Panc1 (cell line): ENCODE measurements around the gene PTGES3. TPM values are rescaled to one million over a fixed set of nuclear protein-coding genes. Genes with fewer than 3 reads are reported as not detected.

ENCODE experiments used
- ATAC-seq: fragments of 200-7000 bp; cut with Tn5 transposase; 2 replicates; pipeline ENCODE4 v1.9.1; 2020; ENCODE audit warnings: mild to moderate bottlenecking, moderate library complexity
- BruUV-seq: library from RNA; stranded (reverse); fragments of 400-500 nt; replicated peaks from 2 replicates; lab custom pipeline; 2021; lab: Mats Ljungman, UMichigan
- CTCF ChIA-PET: fragments of 300-600 bp; sonication (Branson Sonifier 250); formaldehyde crosslinking; loops from one replicate; lab custom pipeline; 2022; ENCODE audit warnings: antibody characterized with exemption; lab: Charles Lee
- POLR2A ChIA-PET: fragments of 300-600 bp; sonication (Branson Sonifier 250); formaldehyde crosslinking; loops from one replicate; lab custom pipeline; 2022; ENCODE audit warnings: antibody characterized with exemption; lab: Charles Lee
- DNase-seq: peaks from one replicate; pipeline ENCODE4 v3.0.0-alpha.2; 2010; ENCODE audit warnings: low read depth, low spot score
- H3K27ac ChIP-seq: 2 replicates; pipeline ENCODE4 v1.5.1; 2011; ENCODE audit warnings: mild to moderate bottlenecking, low read length, inconsistent platforms
- H3K27me3 ChIP-seq: fragments of 200-500 bp; sonication (Bioruptor generic); 2 replicates; pipeline ENCODE4 v1.6.0; 2014; ENCODE audit warnings: low read length, inconsistent platforms; ENCODE audit not compliant: control insufficient read depth, insufficient read depth
- H3K36me3 ChIP-seq: fragments of 200-500 bp; sonication (Bioruptor generic); 2 replicates; pipeline ENCODE4 v1.5.1; 2014; ENCODE audit warnings: inconsistent platforms, mild to moderate bottlenecking, low read length, moderate library complexity; ENCODE audit not compliant: control insufficient read depth, insufficient read depth
- H3K4me1 ChIP-seq: 2 replicates; pipeline ENCODE4 v1.5.1; 2011; ENCODE audit warnings: inconsistent platforms, mild to moderate bottlenecking, low read length, moderate library complexity; ENCODE audit not compliant: control insufficient read depth, insufficient read depth
- H3K4me3 ChIP-seq, 2 experiments: 2 replicates each; pipeline ENCODE4 v1.5.1; 2011 to 2012; ENCODE audit warnings: low read depth in 2 of 2, low read length in 2 of 2, mild to moderate bottlenecking in 2 of 2, inconsistent platforms in 1 of 2, moderate library complexity in 1 of 2
- H3K9me3 ChIP-seq: fragments of 200-500 bp; sonication (Bioruptor generic); 2 replicates; pipeline ENCODE4 v1.5.1; 2014; ENCODE audit warnings: low read depth, mild to moderate bottlenecking, inconsistent platforms, low read length, moderate library complexity; ENCODE audit not compliant: control insufficient read depth, insufficient read depth
- POLR2AphosphoS5 ChIP-seq: IDR thresholded peaks from 2 replicates; pipeline ENCODE4 v1.6.1; 2012; ENCODE audit warnings: mild to moderate bottlenecking, low read depth, low read length, moderate library complexity
- SIN3A ChIP-seq: IDR thresholded peaks from 2 replicates; pipeline ENCODE4 v1.6.1; 2012; ENCODE audit warnings: low read depth, mild to moderate bottlenecking, low read length, moderate library complexity, borderline replicate concordance; ENCODE audit not compliant: insufficient read depth
- TCF7L2 ChIP-seq: IDR thresholded peaks from 2 replicates; pipeline ENCODE4 v1.6.1; 2011; ENCODE audit warnings: mild to moderate bottlenecking, low read depth, low read length, inconsistent platforms
- in situ Hi-C: cut with HindIII; loops from 2 replicates; pipeline ENCODE4 v1.10.0; 2016; ENCODE audit warnings: low sequenced_read_pairs, low pct_unique_long_range_greater_than_20kb
- intact Hi-C: fragments of 100-400 bp; cut with micrococcal nuclease; formaldehyde crosslinking; loops from one replicate; pipeline ENCODE4 v1.10.0; 2022; ENCODE audit not compliant: unreplicated experiment
- total RNA-seq: library from RNA; stranded (reverse); gene quantifications from one replicate; pipeline ENCODE4 v1.2.1, GENCODE V29; 2021; ENCODE audit not compliant: unreplicated experiment
- TF ChIP-seq, protein P1 (sequence below): fragments of 450-650 bp; IDR thresholded peaks from 2 replicates; pipeline ENCODE4 v1.5.1; 2017; ENCODE audit warnings: mild to moderate bottlenecking
- TF ChIP-seq, protein P2 (sequence below), 2 experiments: IDR thresholded peaks; 2 replicates each; pipeline ENCODE4 v1.6.1; 2011 to 2012; ENCODE audit warnings: low read depth in 2 of 2, control low read depth in 1 of 2, low read length in 1 of 2, mild to moderate bottlenecking in 1 of 2, moderate library complexity in 1 of 2; ENCODE audit not compliant: insufficient read depth in 1 of 2

The PTGES3 gene
- total RNA-seq, 1 experiment from 2014 or later = 339 TPM

GRCh38 chr12:56616244-56616643, 71.8 kb downstream of the PTGES3 start:
- Histone ChIP-seq H3K4me3 (no peak overlapping the region), H3K4me1 (no peaks in the 10 kb centered on the region), H3K9me3 (no peaks in the 10 kb centered on the region), H3K27me3 (no peaks in the 10 kb centered on the region), H3K27ac (no peak overlapping the region), H3K36me3 (peaks cover 49% of the 10 kb centered on the region)
- in situ Hi-C loops = no loop called here
- ATAC-seq = no peak
- no peak for DNase-seq
- TF ChIP-seq, protein P1, sequence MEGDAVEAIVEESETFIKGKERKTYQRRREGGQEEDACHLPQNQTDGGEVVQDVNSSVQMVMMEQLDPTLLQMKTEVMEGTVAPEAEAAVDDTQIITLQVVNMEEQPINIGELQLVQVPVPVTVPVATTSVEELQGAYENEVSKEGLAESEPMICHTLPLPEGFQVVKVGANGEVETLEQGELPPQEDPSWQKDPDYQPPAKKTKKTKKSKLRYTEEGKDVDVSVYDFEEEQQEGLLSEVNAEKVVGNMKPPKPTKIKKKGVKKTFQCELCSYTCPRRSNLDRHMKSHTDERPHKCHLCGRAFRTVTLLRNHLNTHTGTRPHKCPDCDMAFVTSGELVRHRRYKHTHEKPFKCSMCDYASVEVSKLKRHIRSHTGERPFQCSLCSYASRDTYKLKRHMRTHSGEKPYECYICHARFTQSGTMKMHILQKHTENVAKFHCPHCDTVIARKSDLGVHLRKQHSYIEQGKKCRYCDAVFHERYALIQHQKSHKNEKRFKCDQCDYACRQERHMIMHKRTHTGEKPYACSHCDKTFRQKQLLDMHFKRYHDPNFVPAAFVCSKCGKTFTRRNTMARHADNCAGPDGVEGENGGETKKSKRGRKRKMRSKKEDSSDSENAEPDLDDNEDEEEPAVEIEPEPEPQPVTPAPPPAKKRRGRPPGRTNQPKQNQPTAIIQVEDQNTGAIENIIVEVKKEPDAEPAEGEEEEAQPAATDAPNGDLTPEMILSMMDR = no peak
- TF ChIP-seq SIN3A = no peak
- TF ChIP-seq, protein P2, sequence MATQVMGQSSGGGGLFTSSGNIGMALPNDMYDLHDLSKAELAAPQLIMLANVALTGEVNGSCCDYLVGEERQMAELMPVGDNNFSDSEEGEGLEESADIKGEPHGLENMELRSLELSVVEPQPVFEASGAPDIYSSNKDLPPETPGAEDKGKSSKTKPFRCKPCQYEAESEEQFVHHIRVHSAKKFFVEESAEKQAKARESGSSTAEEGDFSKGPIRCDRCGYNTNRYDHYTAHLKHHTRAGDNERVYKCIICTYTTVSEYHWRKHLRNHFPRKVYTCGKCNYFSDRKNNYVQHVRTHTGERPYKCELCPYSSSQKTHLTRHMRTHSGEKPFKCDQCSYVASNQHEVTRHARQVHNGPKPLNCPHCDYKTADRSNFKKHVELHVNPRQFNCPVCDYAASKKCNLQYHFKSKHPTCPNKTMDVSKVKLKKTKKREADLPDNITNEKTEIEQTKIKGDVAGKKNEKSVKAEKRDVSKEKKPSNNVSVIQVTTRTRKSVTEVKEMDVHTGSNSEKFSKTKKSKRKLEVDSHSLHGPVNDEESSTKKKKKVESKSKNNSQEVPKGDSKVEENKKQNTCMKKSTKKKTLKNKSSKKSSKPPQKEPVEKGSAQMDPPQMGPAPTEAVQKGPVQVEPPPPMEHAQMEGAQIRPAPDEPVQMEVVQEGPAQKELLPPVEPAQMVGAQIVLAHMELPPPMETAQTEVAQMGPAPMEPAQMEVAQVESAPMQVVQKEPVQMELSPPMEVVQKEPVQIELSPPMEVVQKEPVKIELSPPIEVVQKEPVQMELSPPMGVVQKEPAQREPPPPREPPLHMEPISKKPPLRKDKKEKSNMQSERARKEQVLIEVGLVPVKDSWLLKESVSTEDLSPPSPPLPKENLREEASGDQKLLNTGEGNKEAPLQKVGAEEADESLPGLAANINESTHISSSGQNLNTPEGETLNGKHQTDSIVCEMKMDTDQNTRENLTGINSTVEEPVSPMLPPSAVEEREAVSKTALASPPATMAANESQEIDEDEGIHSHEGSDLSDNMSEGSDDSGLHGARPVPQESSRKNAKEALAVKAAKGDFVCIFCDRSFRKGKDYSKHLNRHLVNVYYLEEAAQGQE (IDR thresholded peaks at IDR 0.05; ENCODE audit: insufficient read depth in 1 of 2, low read depth in 2 of 2, low read length in 1 of 2) = no peak
- TF ChIP-seq POLR2AphosphoS5 = no peak
- TF ChIP-seq TCF7L2 = no peak
- intact Hi-C loops = no loop called here
- CTCF ChIA-PET = no interaction called here
- BruUV-seq = no TSS peak
- POLR2A ChIA-PET = no interaction called here

- Histone ChIP-seq H3K4me3 (no peak overlapping the region), H3K27me3 (no peaks in the 10 kb centered on the region), H3K9me3 (no peaks in the 10 kb centered on the region), H3K4me1 (no peaks in the 10 kb centered on the region), H3K36me3 (peaks cover 61% of the 10 kb centered on the region), H3K27ac (no peak overlapping the region)
- in situ Hi-C loops = no loop called here
- ATAC-seq (no peak), DNase-seq (no peak)
- POLR2A ChIA-PET = interaction anchor here (0.7 kb wide), 1 partner anchor 96 kb away, joined by 11 read pairs; no protein-coding TSS in a partner anchor
- CTCF ChIA-PET = interaction anchor here (0.5 kb wide), 1 partner anchor 116 kb away, joined by 8 read pairs; no protein-coding TSS in a partner anchor
- no TSS peak for BruUV-seq
- TF ChIP-seq, protein P2 (IDR thresholded peaks at IDR 0.05; ENCODE audit: insufficient read depth in 1 of 2, low read depth in 2 of 2, low read length in 1 of 2) = no peak
- TF ChIP-seq POLR2AphosphoS5 = no peak
- TF ChIP-seq, protein P1 = no peak
- TF ChIP-seq SIN3A = no peak
- no peak for TF ChIP-seq TCF7L2
- intact Hi-C loops = no loop called here
These were observed 73.5 kb downstream of the PTGES3 start for GRCh38 chr12:56614627-56615026.

Other genes starting within 250 kb of the PTGES3 start
- 46.2 TPM for gene TIMELESS, start 238.9 kb downstream of the PTGES3 start, total RNA-seq
- gene MIP, start 233.6 kb downstream of the PTGES3 start, total RNA-seq = not detected
- 3.7 TPM for gene SPRYD4, start 219.7 kb downstream of the PTGES3 start, total RNA-seq
- gene GLS2, start 200.1 kb downstream of the PTGES3 start, total RNA-seq = 1.3 TPM
- 18.2 TPM for gene RBMS2, start 166.5 kb downstream of the PTGES3 start, total RNA-seq
- gene BAZ2A, start 58.0 kb downstream of the PTGES3 start, total RNA-seq = 131 TPM
- 999 TPM for gene ATP5F1B, start 42.3 kb downstream of the PTGES3 start, total RNA-seq
- gene NACA, start 37.0 kb upstream of the PTGES3 start, total RNA-seq = 716 TPM
- gene PRIM1, start 64.0 kb upstream of the PTGES3 start, total RNA-seq = 25.0 TPM
- gene HSD17B6, start 75.0 kb upstream of the PTGES3 start, total RNA-seq = 1.7 TPM
- not detected for gene SDR9C7, start 246.1 kb upstream of the PTGES3 start, total RNA-seq